AG04449 (cell line): ENCODE data around the gene SMIM14.

ENCODE experiments used
- CTCF ChIA-PET: fragments of 350-600 bp; formaldehyde crosslinking; extraction: SDS; loops from one replicate; lab custom pipeline; 2021; ENCODE audit warnings: antibody characterized with exemption; lab: Yijun Ruan, JAX
- POLR2A ChIA-PET: fragments of 400-600, 350-600 bp; formaldehyde crosslinking; extraction: SDS; loops from one replicate; lab custom pipeline; 2020; ENCODE audit warnings: antibody characterized with exemption, inconsistent platforms; lab: Yijun Ruan, JAX
- DNase-seq: peaks from one replicate; pipeline ENCODE4 v3.0.0-alpha.2; 2010; ENCODE audit warnings: low read depth, low spot score
- H3K4me3 ChIP-seq: 2 replicates; pipeline ENCODE4 v1.5.1; 2011; ENCODE audit warnings: low read depth, mild to moderate bottlenecking, control low read depth, low read length
- TF ChIP-seq, protein P1 (sequence below): IDR thresholded peaks from one replicate; pipeline ENCODE4 v1.5.1; 2011; ENCODE audit warnings: mild to moderate bottlenecking, moderate library complexity, low read length, control low read depth, inconsistent platforms; ENCODE audit not compliant: insufficient read depth; ENCODE audit errors: missing control alignments

SMIM14 gene

DNA sequence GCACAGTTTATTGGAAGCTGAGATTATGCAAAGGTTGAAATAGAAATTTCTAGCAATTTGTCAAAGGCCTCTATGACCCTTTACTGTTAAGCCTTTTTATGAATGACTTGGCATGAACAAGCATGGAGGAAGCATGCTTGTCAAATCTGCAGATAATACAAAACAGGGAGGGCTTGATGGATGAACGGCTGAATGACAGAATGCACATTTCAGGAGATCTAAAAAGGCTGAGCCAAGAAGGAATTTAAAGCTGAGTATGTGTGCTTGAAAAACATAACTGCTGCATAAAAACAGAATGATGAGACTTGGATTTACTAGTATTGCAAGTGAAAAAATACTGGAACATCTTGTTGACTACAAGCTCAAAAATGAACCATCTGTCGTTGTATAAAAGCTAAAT, 30.2 kb upstream of the SMIM14 start:
- TF ChIP-seq, protein P1, sequence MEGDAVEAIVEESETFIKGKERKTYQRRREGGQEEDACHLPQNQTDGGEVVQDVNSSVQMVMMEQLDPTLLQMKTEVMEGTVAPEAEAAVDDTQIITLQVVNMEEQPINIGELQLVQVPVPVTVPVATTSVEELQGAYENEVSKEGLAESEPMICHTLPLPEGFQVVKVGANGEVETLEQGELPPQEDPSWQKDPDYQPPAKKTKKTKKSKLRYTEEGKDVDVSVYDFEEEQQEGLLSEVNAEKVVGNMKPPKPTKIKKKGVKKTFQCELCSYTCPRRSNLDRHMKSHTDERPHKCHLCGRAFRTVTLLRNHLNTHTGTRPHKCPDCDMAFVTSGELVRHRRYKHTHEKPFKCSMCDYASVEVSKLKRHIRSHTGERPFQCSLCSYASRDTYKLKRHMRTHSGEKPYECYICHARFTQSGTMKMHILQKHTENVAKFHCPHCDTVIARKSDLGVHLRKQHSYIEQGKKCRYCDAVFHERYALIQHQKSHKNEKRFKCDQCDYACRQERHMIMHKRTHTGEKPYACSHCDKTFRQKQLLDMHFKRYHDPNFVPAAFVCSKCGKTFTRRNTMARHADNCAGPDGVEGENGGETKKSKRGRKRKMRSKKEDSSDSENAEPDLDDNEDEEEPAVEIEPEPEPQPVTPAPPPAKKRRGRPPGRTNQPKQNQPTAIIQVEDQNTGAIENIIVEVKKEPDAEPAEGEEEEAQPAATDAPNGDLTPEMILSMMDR, result no peak
- no peak overlapping the region for H3K4me3 ChIP-seq
- CTCF ChIA-PET, result no interaction called here
- POLR2A ChIA-PET, result no interaction called here
- DNase-seq, result no peak

DNA sequence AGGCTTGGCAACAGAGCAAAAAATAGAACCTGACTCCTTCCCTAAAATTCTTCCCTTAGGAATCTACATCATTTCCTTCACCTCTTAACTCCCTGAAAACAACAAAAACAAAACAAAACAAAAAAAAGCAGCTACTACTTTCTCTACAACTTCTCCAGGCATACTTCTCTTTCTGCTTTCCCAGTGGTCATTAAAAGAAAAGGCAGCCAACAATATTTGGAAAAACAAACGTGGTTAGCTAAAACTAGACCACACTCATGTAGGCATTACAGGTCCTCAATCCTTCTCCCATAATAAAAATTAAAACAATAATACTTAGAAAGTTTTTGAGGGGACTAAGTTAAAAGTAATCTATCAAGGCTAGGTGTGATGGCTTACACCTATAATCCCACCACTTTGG, 29.0 kb upstream of the SMIM14 start:
- CTCF ChIA-PET, result interaction anchor here (0.5 kb wide), 1 partner anchor 36 kb away, joined by 4 read pairs; no protein-coding TSS in a partner anchor
- TF ChIP-seq, protein P1, result no peak
- DNase-seq, result no peak
- no peak overlapping the region for H3K4me3 ChIP-seq
- POLR2A ChIA-PET, result interaction anchor here (0.6 kb wide), 1 partner anchor 84 kb away, joined by 3 read pairs; no protein-coding TSS in a partner anchor

DNA sequence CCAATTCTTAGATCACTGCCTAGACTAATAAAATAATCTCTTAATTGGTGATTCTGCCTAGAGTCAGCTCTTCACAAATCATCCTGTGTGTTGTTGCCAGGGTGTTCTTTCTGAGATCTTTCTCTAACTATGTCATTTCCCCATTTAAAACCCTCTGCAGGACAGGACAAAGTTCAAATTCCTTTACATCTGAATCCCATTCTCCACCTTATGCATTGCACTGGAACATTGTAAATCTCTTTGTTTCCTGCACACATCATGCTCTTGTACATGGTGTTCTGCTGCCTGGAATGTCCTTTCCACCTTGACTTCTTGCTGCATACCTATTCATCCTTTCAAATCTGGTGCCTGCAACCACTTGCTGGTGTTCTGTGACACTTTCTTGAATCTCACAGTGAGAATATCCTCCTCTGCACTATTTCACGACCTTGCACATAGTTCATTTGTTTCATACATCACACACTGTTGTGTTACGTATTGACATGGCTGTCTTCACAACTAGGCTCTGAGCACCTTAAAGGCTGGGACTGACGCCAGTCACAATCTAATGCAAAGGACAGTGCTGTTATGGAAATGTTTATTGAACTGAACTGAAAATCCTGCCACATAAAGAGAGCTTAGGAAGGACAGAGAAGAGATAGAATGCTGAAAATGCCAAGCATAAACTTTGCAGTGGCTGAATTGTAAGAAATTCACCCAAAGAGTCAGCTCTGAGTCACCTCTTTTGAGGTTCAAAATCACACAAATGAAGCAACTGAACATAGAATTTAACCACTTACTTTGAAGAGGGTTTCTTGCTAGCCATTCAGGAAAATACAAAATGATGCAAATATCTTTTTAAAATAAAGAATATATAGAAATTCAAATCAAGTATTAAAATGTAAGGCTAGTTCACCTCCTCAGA, 26.4 kb upstream of the SMIM14 start:
- TF ChIP-seq, protein P1, result no peak

DNA sequence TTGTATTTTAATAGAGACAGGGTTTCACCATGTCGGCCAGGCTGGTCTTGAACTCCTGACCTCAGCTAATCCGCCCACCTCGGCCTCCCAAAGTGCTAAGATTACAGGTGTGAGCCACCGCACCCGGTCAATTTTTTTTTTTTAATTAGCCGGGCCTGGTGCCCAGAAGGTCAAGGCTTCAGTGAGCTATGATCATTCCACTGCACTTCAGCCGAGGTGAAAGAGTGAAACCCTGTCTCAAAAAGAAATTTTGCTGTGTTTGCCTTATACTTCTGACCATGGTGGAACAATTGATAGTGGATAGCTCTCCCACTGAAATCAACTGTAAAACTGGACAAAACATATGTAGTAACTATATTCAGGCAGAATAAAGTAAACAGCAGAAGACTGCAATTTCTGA, 24.0 kb upstream of the SMIM14 start:
- DNase-seq, result no peak
- POLR2A ChIA-PET, result no interaction called here
- TF ChIP-seq, protein P1, result no peak
- CTCF ChIA-PET, result interaction anchor here (6.6 kb wide), 1 partner anchor 194 kb away, joined by 57 read pairs; no protein-coding TSS in a partner anchor
- no peak overlapping the region for H3K4me3 ChIP-seq

More for the DNA sequence above, 26.4 kb upstream of the SMIM14 start:
- H3K4me3 ChIP-seq, result no peak overlapping the region
- CTCF ChIA-PET, result interaction anchor here (0.9 to 1.9 kb wide), 4 partner anchors 12 to 196 kb away, joined by 4 to 7 read pairs (median 6); no protein-coding TSS in a partner anchor
- POLR2A ChIA-PET, result interaction anchor here (0.7 kb wide), 2 partner anchors 138 to 632 kb away, joined by 3 to 4 read pairs; partner anchors contain the start of gene UGDH
- DNase-seq, result no peak

DNA sequence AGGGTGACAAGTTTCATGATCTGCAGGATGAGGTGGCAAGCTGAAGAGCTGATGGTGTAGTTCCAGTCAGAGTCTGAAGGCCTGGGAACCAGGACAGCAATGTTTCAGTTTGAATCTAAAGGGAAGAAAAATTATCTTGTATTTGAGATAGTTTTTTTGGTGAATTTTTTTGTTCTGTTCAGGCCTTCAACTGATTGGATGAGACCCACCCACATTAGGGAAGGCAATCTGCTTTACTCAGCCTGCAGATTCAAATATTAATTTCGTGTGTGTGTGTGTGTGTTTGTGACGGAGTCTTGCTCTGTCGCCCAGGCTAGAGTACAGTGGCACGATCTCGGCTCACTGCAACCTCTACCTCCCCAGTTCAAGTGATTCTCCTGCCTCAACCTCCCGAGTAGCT, 22.1 kb upstream of the SMIM14 start:
- POLR2A ChIA-PET, result no interaction called here
- CTCF ChIA-PET, result interaction anchor here (6.6 kb wide), 1 partner anchor 192 kb away, joined by 57 read pairs; no protein-coding TSS in a partner anchor
- TF ChIP-seq, protein P1, result no peak
- no peak for DNase-seq
- no peak overlapping the region for H3K4me3 ChIP-seq

DNA sequence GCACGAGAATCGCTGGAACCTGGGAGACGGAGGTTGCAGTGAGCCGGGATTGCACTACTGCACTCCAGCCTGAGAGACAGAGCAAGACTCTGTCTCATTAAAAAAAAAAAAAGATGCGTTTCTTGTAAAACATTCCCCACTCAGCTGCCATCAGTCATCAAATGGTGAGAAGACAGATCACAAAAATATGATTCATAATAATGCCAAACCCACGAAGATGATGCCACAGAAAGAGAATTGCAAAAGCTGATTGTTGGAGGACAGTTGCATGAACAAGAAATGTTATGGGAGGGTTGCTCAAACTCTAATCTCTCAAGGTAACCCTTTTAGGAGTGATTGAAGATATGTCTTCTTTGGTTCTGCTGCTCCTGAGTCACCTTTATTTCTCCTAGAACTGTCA, 21.4 kb upstream of the SMIM14 start:
- ChIA-PET CTCF (interaction anchor here (1.5 to 6.6 kb wide), 2 partner anchors 191 to 194 kb away, joined by 5 to 57 read pairs; no protein-coding TSS in a partner anchor), POLR2A (no interaction called here)
- TF ChIP-seq, protein P1, result no peak
- no peak overlapping the region for H3K4me3 ChIP-seq
- DNase-seq, result no peak
